NCI-H510A (cell line): ENCODE data around the gene PHLDB2.

Experiments
- DNase-seq: peaks from one replicate; lab custom pipeline; 2025; lab: John Stamatoyannopoulos, UW

PHLDB2 gene

GRCh38 chr3:111999484-112000324 lies 140.6 kb downstream of the PHLDB2 start:
- DNase-seq = no peak

DNA sequence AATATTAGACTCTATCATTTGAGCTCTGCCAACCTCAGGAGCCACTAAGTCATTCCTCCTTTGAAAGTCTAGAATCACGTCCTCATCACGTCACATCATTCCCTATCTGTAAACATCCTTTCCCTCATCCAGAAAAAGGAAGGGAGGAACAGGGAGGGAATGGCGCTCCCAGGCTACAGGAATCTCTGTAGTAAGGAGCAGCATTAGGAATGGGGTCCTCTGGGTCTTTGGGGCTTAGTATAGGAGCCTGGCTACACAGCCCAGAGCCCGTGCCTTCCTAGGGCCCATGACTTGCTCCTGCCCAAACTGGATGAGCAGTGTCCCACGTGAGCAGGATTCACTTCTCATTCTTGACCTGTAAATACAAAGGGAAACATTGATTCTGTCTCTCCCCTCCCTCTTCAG lies 141.3 kb downstream of the PHLDB2 start:
- DNase-seq = no peak

- DNase-seq = no peak
These were observed 141.9 kb downstream of the PHLDB2 start for GRCh38 chr3:112000966-112001365.

- no peak for DNase-seq
These were observed 142.5 kb downstream of the PHLDB2 start for GRCh38 chr3:112001526-112001925.

DNA sequence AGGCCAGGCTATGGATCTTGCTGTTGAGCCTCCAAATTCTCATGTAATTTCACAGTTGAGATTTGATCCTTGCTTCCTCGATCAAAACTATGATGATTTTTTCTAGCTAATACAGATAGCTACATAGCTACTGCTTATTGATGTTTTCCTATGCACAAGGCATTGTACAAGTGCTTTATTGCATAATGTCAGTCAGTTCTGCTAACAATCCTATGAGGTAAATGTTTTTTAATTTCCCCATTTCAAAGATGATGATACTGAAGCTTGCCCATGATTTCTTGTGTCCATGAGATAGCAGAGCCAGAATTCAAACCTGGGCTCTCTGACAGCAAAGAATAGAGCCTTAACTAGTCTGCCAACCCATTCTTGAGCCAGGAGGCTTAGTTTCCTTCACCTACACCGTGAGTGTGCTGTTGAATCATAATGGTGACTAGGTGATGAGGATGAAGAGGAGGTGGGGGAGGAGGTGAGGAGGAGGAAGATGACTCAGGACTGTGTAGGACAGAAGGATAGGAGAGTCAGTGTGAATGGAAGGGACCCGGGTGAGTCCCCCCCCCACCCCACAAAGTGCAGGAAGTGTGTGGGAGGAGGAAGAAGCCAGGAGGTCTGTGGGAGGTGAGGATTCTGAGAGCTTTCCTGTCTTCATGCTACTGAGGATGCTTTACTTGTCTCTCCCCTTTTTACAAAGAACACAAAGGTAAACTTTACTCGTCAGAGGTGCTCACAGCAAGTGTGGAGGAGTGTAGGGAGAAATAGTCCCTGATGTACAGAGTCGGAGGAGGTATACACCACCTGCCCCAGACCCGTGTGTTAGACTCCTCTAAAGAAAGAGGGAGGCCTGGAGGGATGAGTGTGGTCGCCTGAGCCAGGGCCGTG lies 143.3 kb downstream of the PHLDB2 start:
- DNase-seq = no peak

DNA sequence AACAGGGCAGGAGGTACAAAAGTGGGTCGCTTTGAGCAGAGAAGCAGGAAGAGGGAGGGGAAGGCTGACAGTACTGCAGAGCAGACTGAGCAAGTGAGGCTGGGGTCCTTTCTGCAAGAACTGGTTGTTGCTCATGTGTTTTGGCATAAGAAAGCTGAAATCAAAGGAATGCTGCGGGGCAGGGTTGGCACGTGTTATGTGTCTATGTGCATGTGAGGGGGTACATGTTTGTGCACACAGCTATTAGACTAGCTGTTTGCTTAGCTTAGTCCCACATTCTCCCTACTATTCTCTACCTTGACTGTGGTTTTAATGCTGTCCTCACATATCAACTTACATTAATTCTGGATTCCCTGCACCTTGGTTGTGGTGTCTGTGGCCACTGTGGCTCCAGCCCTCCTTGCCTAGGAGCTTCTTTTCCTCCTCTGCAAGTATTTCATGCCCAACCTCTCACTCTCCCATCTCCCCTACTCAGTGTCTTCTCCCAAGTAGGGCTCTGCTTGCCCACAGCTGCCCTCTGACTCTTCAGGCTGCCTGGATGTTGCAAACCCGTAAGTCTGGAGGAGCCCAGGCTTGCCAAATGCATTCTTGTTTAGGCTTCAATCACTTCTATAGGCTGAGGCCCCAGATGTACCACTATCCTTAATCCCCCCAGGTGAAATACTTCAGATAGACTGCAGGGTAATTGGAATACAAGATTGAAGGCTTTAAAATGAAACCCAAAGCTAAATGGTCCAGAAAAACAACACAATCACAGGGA lies 144.4 kb downstream of the PHLDB2 start:
- no peak for DNase-seq

GRCh38 chr3:112004187-112004586 lies 145.1 kb downstream of the PHLDB2 start:
- DNase-seq = no peak

- no peak for DNase-seq
These were observed 145.6 kb downstream of the PHLDB2 start for GRCh38 chr3:112004669-112005068.

GRCh38 chr3:112005091-112005672 lies 146.1 kb downstream of the PHLDB2 start:
- no peak for DNase-seq

DNA sequence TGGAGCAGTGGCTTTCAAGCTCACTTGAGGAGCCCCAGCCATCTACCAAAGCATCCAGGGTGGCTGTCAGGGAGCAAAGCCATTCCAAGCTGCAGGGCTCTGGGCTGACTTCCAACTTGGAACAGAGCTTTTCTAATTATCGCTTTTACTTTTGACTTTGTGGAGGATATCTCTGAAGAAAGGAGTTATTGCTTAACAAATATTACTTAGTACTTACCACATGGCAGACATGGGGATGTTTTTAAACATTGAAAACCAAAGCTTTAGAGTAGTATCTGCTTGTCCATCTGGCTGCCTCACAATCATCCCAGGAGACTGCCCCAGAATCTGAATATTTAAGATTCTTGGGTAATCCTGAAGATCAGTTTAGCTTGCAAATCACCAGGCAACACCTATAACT lies 148.6 kb downstream of the PHLDB2 start:
- DNase-seq = no peak

GRCh38 chr3:112009670-112010069 lies 150.6 kb downstream of the PHLDB2 start:
- DNase-seq = no peak

DNA sequence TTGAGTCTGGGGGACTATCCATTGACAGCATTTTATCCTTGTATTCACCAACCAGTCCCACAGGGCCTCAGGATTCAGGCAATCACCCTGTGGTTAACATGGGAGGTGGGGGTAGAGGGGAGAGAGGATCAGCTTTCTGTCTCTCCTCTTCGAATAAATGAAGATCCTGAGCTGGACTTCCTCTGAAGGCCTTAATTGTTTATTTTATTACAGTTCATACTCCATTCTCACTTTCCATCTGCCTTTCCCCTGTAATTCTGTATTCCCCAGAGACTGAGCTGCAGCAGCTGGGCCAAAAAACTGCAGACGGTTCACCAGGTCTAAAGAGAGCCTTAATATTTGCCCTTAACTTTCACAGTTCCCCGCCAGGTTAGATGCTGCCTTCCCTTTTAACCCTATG lies 151.6 kb downstream of the PHLDB2 start:
- no peak for DNase-seq

GRCh38 chr3:112011376-112011940 lies 152.4 kb downstream of the PHLDB2 start:
- DNase-seq = no peak

DNA sequence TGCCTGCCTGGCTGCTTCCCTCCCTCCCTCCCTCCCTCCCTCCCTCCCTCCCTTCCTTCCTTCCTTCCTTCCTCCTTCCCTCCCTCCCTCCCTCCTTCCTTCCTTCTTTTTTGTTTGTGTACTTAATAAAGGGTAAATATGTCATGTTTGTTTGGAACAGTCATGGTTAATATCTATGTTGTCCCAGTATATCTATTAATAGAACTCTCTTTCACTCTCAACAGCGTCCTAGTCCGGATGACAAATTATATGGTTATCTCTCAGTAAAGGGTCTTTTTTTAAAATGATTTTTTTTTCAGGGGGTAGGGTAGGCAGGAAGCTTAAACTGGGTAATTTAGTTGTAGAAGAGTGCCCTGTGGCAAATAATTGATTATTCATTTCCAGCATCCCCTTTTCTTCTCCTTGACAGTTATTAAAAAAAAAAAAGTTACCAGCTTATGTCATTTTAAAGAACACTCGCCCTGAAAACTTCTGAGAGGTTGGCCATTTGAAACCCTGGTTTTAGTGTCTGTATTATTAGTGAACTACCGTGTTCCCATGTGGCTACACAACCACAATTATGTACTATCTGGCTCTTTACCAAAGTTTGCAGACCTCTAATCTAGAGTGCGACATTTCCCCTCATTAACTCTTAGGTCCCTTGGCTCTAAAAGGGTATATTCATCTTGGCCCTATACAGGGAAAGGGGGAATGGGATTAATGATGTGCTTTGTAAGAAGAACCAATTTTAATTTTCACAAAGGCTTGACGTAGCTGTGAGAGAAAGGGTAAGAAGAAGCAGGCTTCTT lies 153.3 kb downstream of the PHLDB2 start:
- DNase-seq = no peak

- DNase-seq = no peak
These were observed 154.2 kb downstream of the PHLDB2 start for GRCh38 chr3:112013058-112013783.

- DNase-seq = no peak
These were observed 154.7 kb downstream of the PHLDB2 start for GRCh38 chr3:112013784-112014143.

- DNase-seq = no peak
These were observed 158.0 kb downstream of the PHLDB2 start for GRCh38 chr3:112017091-112017490.

GRCh38 chr3:112018712-112019111 lies 159.6 kb downstream of the PHLDB2 start:
- no peak for DNase-seq

GRCh38 chr3:112019716-112020115 lies 160.7 kb downstream of the PHLDB2 start:
- DNase-seq = no peak

DNA sequence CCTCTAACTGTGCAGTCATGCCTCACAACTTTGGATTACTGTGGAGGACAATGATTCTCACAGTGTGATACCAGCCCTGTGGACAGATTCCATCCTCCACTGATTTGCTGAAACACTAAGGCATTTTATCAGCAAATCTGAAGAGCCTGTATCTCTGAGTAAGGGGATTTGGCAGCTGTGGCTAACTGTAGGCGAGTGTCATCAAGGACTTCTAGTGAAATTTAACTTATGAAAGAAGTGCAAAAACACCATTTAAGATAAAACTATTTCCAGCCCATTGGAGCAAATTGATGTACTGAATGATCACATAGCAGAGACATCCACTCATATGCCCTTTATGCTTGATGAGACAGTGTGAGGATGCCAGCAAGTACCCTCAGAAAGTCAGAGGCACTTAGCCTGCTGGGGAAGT lies 161.6 kb downstream of the PHLDB2 start:
- no peak for DNase-seq
